HUES48 (cell line): ENCODE measurements around the gene PRKD1.
A peak's percentile ranks its signal among the peaks of the same experiment; 100 is the strongest.

Experiments used
- H3K27ac ChIP-seq: one replicate; pipeline ENCODE4 v1.7.0; 2013; ENCODE audit warnings: low read depth, low read length, inconsistent platforms
- H3K27me3 ChIP-seq: 2 replicates; pipeline ENCODE4 v1.6.1; 2013; ENCODE audit warnings: mild to moderate bottlenecking, low read length; ENCODE audit not compliant: control insufficient read depth, insufficient read depth
- H3K36me3 ChIP-seq: 2 replicates; pipeline ENCODE4 v1.6.1; 2013; ENCODE audit warnings: low read length; ENCODE audit not compliant: control insufficient read depth, insufficient read depth
- H3K4me1 ChIP-seq: 2 replicates; pipeline ENCODE4 v1.6.1; 2013; ENCODE audit warnings: mild to moderate bottlenecking, low read length; ENCODE audit not compliant: control insufficient read depth, insufficient read depth
- H3K4me3 ChIP-seq: 2 replicates; pipeline ENCODE4 v1.5.1; 2013; ENCODE audit warnings: mild to moderate bottlenecking, low read depth, low read length
- H3K9ac ChIP-seq: 2 replicates; pipeline ENCODE4 v1.6.1; 2013; ENCODE audit warnings: mild to moderate bottlenecking, low read depth, low read length, moderate library complexity
- H3K9me3 ChIP-seq: 2 replicates; pipeline ENCODE4 v1.6.1; 2013; ENCODE audit warnings: low read length; ENCODE audit not compliant: control insufficient read depth, insufficient read depth

Gene PRKD1

GRCh38 chr14:29927376-29928116 is at the start of gene PRKD1:
PRKD1 (minus strand) TSS chr14:29927847.
- Histone ChIP-seq H3K27me3 (peaks cover 52% of the 10 kb centered on the region), H3K9ac (peak within 1 kb of the TSS; percentile 51), H3K4me1 (peaks cover 32% of the 10 kb centered on the region), H3K9me3 (no peaks in the 10 kb centered on the region), H3K27ac (peak within 1 kb of the TSS; percentile 47), H3K4me3 (peak within 1 kb of the TSS; percentile 85), H3K36me3 (no peaks in the 10 kb centered on the region)

- H3K36me3 ChIP-seq, result no peaks in the 10 kb centered on the region
- no peaks in the 10 kb centered on the region for H3K9me3 ChIP-seq
These were observed 43.5 kb upstream of the PRKD1 start for GRCh38 chr14:29971101-29971500.

GRCh38 chr14:29955087-29955486 is 27.4 kb upstream of the PRKD1 start:
- Histone ChIP-seq H3K27me3 (no peaks in the 10 kb centered on the region), H3K4me3 (no peak overlapping the region), H3K4me1 (no peaks in the 10 kb centered on the region), H3K9ac (no peak overlapping the region), H3K9me3 (no peaks in the 10 kb centered on the region), H3K36me3 (no peaks in the 10 kb centered on the region), H3K27ac (no peak overlapping the region)

More at GRCh38 chr14:29971101-29971500, 43.5 kb upstream of the PRKD1 start:
- no peaks in the 10 kb centered on the region for H3K27me3 ChIP-seq
- no peak overlapping the region for H3K9ac ChIP-seq
- H3K4me3 ChIP-seq, result no peak overlapping the region
- no peaks in the 10 kb centered on the region for H3K4me1 ChIP-seq
- H3K27ac ChIP-seq, result no peak overlapping the region

- Histone ChIP-seq H3K27ac (no peak overlapping the region), H3K4me3 (no peak overlapping the region), H3K4me1 (no peaks in the 10 kb centered on the region), H3K9ac (no peak overlapping the region), H3K9me3 (no peaks in the 10 kb centered on the region), H3K36me3 (no peaks in the 10 kb centered on the region), H3K27me3 (no peaks in the 10 kb centered on the region)
These were observed 25.9 kb upstream of the PRKD1 start for GRCh38 chr14:29953501-29953900.

GRCh38 chr14:29944091-29944490 is 16.4 kb upstream of the PRKD1 start:
- no peaks in the 10 kb centered on the region for H3K36me3 ChIP-seq
- H3K27me3 ChIP-seq, result peaks cover 34% of the 10 kb centered on the region
- no peaks in the 10 kb centered on the region; the same call in 1 of the 2 replicates for H3K9me3 ChIP-seq
- H3K4me3 ChIP-seq, result no peak overlapping the region
- no peak overlapping the region for H3K9ac ChIP-seq
- no peak overlapping the region for H3K27ac ChIP-seq
- H3K4me1 ChIP-seq, result peaks cover 14% of the 10 kb centered on the region; the same call in 1 of the 2 replicates

- peaks cover 14% of the 10 kb centered on the region; the same call in 1 of the 2 replicates for H3K4me1 ChIP-seq
- H3K36me3 ChIP-seq, result no peaks in the 10 kb centered on the region
- H3K27ac ChIP-seq, result no peak overlapping the region
- no peaks in the 10 kb centered on the region; the same call in 1 of the 2 replicates for H3K9me3 ChIP-seq
- H3K4me3 ChIP-seq, result no peak overlapping the region
- no peak overlapping the region for H3K9ac ChIP-seq
- H3K27me3 ChIP-seq, result peaks cover 36% of the 10 kb centered on the region
These were observed 13.8 kb upstream of the PRKD1 start for GRCh38 chr14:29941401-29941800.

GRCh38 chr14:29940482-29940881 is 12.8 kb upstream of the PRKD1 start:
- Histone ChIP-seq H3K9me3 (no peaks in the 10 kb centered on the region), H3K27ac (no peak overlapping the region), H3K9ac (no peak overlapping the region), H3K4me3 (no peak overlapping the region), H3K27me3 (peaks cover 36% of the 10 kb centered on the region), H3K4me1 (peaks cover 14% of the 10 kb centered on the region; the same call in 1 of the 2 replicates), H3K36me3 (no peaks in the 10 kb centered on the region)

- H3K9ac ChIP-seq, result no peak overlapping the region
- H3K27ac ChIP-seq, result no peak overlapping the region
- H3K27me3 ChIP-seq, result peaks cover 27% of the 10 kb centered on the region
- H3K4me1 ChIP-seq, result peaks cover 19% of the 10 kb centered on the region; the same call in 1 of the 2 replicates
- no peaks in the 10 kb centered on the region for H3K9me3 ChIP-seq
- H3K36me3 ChIP-seq, result no peaks in the 10 kb centered on the region
- H3K4me3 ChIP-seq, result no peak overlapping the region
These were observed 9.5 kb upstream of the PRKD1 start for GRCh38 chr14:29937116-29937515.

GRCh38 chr14:29930283-29930682 is 2.6 kb upstream of the PRKD1 start:
- Histone ChIP-seq H3K27me3 (peaks cover 46% of the 10 kb centered on the region), H3K9ac (no peak overlapping the region), H3K9me3 (no peaks in the 10 kb centered on the region), H3K36me3 (no peaks in the 10 kb centered on the region), H3K27ac (no peak overlapping the region), H3K4me1 (peaks cover 26% of the 10 kb centered on the region), H3K4me3 (no peak overlapping the region)

- H3K9ac ChIP-seq, result peak overlapping the region; percentile 39; the same call in 1 of the 2 replicates
- H3K36me3 ChIP-seq, result no peaks in the 10 kb centered on the region
- peak overlapping the region; percentile 85 for H3K4me3 ChIP-seq
- H3K27ac ChIP-seq, result peak overlapping the region; percentile 42
- H3K9me3 ChIP-seq, result no peaks in the 10 kb centered on the region
- peaks cover 52% of the 10 kb centered on the region for H3K27me3 ChIP-seq
- H3K4me1 ChIP-seq, result peaks cover 34% of the 10 kb centered on the region
These were observed 532 bp upstream of the PRKD1 start for GRCh38 chr14:29928117-29928640.

- H3K9me3 ChIP-seq, result no peaks in the 10 kb centered on the region
- H3K36me3 ChIP-seq, result no peaks in the 10 kb centered on the region
- peak overlapping the region; percentile 85 for H3K4me3 ChIP-seq
- H3K4me1 ChIP-seq, result peaks cover 32% of the 10 kb centered on the region
- H3K9ac ChIP-seq, result peak overlapping the region; percentile 51; the same call in 1 of the 2 replicates
- H3K27ac ChIP-seq, result peak overlapping the region; percentile 47
- peaks cover 52% of the 10 kb centered on the region for H3K27me3 ChIP-seq
These were observed 809 bp downstream of the PRKD1 start for GRCh38 chr14:29926701-29927375.
